C4-2B (cell line): Measurements from ENCODE around the gene FGFR3.

ENCODE experiments used
- ZFX ChIP-seq: fragments of 450-650 bp; IDR thresholded peaks from 2 replicates; pipeline ENCODE4 v1.6.1; 2017
- TF ChIP-seq, protein P1 (sequence below): fragments of 450-650 bp; conservative IDR thresholded peaks from 2 replicates; pipeline ENCODE4 v1.5.1; 2017; ENCODE audit warnings: mild to moderate bottlenecking

DNA sequence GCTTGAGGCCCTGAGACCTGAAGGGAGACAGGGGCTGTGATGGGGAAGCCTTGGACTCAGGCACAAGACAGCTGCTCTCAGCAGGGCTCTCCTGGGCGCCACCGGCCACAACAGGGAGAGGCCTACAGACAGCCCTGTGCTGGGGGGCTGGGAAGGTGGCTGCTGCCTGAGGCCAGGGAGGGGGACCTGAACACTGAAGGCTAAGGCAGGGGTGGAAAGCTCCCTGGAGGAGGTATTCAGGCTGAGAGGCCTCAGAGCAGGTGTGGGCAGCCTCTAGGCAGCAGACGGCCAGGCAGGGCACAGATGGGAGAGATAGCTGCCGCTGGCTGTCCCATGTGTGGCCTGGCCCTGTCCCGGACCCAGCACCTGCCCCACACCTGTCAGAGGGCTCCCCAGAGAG lies 38.8 kb upstream of the FGFR3 start:
- TF ChIP-seq, protein P1, sequence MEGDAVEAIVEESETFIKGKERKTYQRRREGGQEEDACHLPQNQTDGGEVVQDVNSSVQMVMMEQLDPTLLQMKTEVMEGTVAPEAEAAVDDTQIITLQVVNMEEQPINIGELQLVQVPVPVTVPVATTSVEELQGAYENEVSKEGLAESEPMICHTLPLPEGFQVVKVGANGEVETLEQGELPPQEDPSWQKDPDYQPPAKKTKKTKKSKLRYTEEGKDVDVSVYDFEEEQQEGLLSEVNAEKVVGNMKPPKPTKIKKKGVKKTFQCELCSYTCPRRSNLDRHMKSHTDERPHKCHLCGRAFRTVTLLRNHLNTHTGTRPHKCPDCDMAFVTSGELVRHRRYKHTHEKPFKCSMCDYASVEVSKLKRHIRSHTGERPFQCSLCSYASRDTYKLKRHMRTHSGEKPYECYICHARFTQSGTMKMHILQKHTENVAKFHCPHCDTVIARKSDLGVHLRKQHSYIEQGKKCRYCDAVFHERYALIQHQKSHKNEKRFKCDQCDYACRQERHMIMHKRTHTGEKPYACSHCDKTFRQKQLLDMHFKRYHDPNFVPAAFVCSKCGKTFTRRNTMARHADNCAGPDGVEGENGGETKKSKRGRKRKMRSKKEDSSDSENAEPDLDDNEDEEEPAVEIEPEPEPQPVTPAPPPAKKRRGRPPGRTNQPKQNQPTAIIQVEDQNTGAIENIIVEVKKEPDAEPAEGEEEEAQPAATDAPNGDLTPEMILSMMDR: no peak
- TF ChIP-seq ZFX: no peak
